GM18861 (cell line): ENCODE results near the gene PCDH9.

Experiments used
- ATAC-seq: cut with Tn5 transposase; IDR thresholded peaks from one replicate; pipeline ENCODE4 v1.9.1; 2021; ENCODE audit not compliant: unreplicated experiment

PCDH9 gene

GRCh38 chr13:66430269-66430668 is 799.9 kb downstream of the PCDH9 start:
- ATAC-seq = no peak

- ATAC-seq = no peak
These were observed 801.0 kb downstream of the PCDH9 start for GRCh38 chr13:66429156-66429555.

GRCh38 chr13:66427458-66427861 is 802.7 kb downstream of the PCDH9 start:
- no peak for ATAC-seq

- no peak for ATAC-seq
These were observed 804.4 kb downstream of the PCDH9 start for GRCh38 chr13:66425741-66426140.

GRCh38 chr13:66424422-66424821 is 805.7 kb downstream of the PCDH9 start:
- no peak for ATAC-seq

GRCh38 chr13:66415444-66415843 is 814.7 kb downstream of the PCDH9 start:
- ATAC-seq = no peak

GRCh38 chr13:66414066-66414800 is 815.9 kb downstream of the PCDH9 start:
- no peak for ATAC-seq

- ATAC-seq = no peak
These were observed 819.8 kb downstream of the PCDH9 start for GRCh38 chr13:66410314-66410713.

- ATAC-seq = no peak
These were observed 820.6 kb downstream of the PCDH9 start for GRCh38 chr13:66409542-66409941.

- no peak for ATAC-seq
These were observed 823.0 kb downstream of the PCDH9 start for GRCh38 chr13:66407128-66407527.

GRCh38 chr13:66405908-66406802 is 824.0 kb downstream of the PCDH9 start:
- ATAC-seq = no peak

GRCh38 chr13:66402546-66402945 is 827.6 kb downstream of the PCDH9 start:
- ATAC-seq = no peak

- no peak for ATAC-seq
These were observed 828.1 kb downstream of the PCDH9 start for GRCh38 chr13:66402066-66402465.

GRCh38 chr13:66400292-66400691 is 829.8 kb downstream of the PCDH9 start:
- no peak for ATAC-seq

GRCh38 chr13:66399873-66400272 is 830.3 kb downstream of the PCDH9 start:
- ATAC-seq = no peak

GRCh38 chr13:66397133-66397532 is 833.0 kb downstream of the PCDH9 start:
- no peak for ATAC-seq

- ATAC-seq = no peak
These were observed 838.8 kb downstream of the PCDH9 start for GRCh38 chr13:66391322-66391721.

GRCh38 chr13:66378894-66379293 is 851.2 kb downstream of the PCDH9 start:
- ATAC-seq = no peak

GRCh38 chr13:66377569-66377968 is 852.6 kb downstream of the PCDH9 start:
- no peak for ATAC-seq

GRCh38 chr13:66375756-66376155 is 854.4 kb downstream of the PCDH9 start:
- ATAC-seq = no peak

- no peak for ATAC-seq
These were observed 860.5 kb downstream of the PCDH9 start for GRCh38 chr13:66369666-66370065.

GRCh38 chr13:66367356-66367755 is 862.8 kb downstream of the PCDH9 start:
- no peak for ATAC-seq
